ENCODE results near the gene CEBPA. TPM values are rescaled to one million over a fixed set of nuclear protein-coding genes. Genes with fewer than 3 reads are reported as not detected.

The CEBPA gene
- total and polyA plus RNA-seq, 2 experiments from 2014 or later: 103 to 151 TPM

DNA sequence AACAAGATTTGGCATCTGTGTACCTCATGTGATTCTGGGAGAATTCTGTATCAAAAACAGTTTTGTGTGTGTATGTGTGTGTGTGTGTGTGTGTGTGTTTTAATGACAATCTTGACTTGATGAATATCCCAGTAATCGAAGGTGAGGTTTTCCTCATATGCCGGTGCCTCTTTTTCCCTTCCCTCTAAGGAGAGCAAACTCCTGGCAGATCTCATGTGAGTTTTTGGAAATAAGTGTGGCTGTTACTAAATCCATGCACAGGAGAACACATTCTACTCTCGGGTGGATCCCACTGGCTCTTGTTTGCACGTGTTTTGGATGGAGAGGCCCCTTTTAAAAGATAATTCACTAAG, 42.2 kb upstream of the CEBPA start:
- TF ChIP-seq EZH2phosphoT487 (IDR thresholded peaks at IDR 0.05; ENCODE audit: low read depth, severe bottlenecking, unreplicated experiment): no peak
- TF ChIP-seq EZH2 (IDR thresholded peaks at IDR 0.05; ENCODE audit: borderline replicate concordance): no peak
- TF ChIP-seq, protein P1, sequence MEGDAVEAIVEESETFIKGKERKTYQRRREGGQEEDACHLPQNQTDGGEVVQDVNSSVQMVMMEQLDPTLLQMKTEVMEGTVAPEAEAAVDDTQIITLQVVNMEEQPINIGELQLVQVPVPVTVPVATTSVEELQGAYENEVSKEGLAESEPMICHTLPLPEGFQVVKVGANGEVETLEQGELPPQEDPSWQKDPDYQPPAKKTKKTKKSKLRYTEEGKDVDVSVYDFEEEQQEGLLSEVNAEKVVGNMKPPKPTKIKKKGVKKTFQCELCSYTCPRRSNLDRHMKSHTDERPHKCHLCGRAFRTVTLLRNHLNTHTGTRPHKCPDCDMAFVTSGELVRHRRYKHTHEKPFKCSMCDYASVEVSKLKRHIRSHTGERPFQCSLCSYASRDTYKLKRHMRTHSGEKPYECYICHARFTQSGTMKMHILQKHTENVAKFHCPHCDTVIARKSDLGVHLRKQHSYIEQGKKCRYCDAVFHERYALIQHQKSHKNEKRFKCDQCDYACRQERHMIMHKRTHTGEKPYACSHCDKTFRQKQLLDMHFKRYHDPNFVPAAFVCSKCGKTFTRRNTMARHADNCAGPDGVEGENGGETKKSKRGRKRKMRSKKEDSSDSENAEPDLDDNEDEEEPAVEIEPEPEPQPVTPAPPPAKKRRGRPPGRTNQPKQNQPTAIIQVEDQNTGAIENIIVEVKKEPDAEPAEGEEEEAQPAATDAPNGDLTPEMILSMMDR (IDR thresholded peaks at IDR 0.05; ENCODE audit: poor library complexity): no peak
- peaks cover 4% of the 10 kb centered on the region for H3K27me3 ChIP-seq
- H3K4me2 ChIP-seq: no peak overlapping the region
- H2AFZ ChIP-seq: no peak overlapping the region
- no peak overlapping the region for H3K27ac ChIP-seq
- no peaks in the 10 kb centered on the region for H3K79me2 ChIP-seq
- WGBS (ENCODE audit: low lambda C conversion rate, missing lambda C conversion rate): 65% methylated on average over 4 of the region's 4 CpGs
- no peaks in the 10 kb centered on the region for H3K4me1 ChIP-seq (ENCODE audit: insufficient read depth)
- no peaks in the 10 kb centered on the region for H3K36me3 ChIP-seq (replicated peaks; ENCODE audit: insufficient read depth, low read depth)
- no peak overlapping the region for H3K4me3 ChIP-seq
- DNase-seq (ENCODE audit: low spot score): no peak
- H3K9me3 ChIP-seq (ENCODE audit: low read depth): no peaks in the 10 kb centered on the region
- H3K9me2 ChIP-seq (replicated peaks; ENCODE audit: insufficient read depth): no peaks in the 10 kb centered on the region
- H4K20me1 ChIP-seq (ENCODE audit: insufficient read depth, poor library complexity, severe bottlenecking): no peaks in the 10 kb centered on the region

DNA sequence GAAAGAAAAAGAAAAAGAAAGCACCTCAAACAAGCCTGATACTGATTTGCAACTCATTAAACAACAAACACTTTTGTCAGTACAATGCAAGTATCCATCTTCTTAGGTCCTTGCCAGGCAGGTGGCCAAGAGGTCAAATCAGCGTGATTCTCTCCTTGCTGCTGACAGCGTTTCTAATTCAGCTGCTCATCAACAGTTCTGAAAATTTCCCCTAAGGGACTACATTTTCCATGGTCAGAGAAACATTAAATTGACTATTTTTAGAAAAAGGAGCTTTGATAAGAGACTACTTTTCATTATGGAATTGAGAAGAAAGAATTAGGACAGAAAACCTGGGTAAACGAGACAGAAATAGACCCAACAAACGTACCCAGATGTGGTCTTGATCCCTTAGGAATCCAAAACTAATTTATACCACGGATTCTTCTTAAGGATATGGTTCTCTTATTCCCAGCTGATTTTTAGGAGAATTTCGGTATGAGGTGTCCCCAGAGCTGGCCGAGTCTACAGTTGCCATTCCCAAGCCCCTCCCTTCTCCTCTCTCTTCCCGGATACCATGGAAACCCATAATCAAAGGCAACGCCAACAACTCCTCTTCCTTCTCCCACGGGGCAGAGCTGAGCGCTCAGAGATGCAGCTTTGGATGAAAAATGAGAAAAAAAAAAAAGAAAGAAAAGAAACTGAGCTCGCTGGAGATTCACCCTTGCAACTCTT, 41.7 kb upstream of the CEBPA start:
- H3K27ac ChIP-seq: no peak overlapping the region
- H3K9me2 ChIP-seq (replicated peaks; ENCODE audit: insufficient read depth): no peaks in the 10 kb centered on the region
- 40% methylated on average over 12 of the region's 12 CpGs for WGBS (ENCODE audit: low lambda C conversion rate, missing lambda C conversion rate)
- no peaks in the 10 kb centered on the region for H3K9me3 ChIP-seq (ENCODE audit: low read depth)
- no peaks in the 10 kb centered on the region for H4K20me1 ChIP-seq (ENCODE audit: insufficient read depth, poor library complexity, severe bottlenecking)
- H2AFZ ChIP-seq: no peak overlapping the region
- DNase-seq (ENCODE audit: low spot score): no peak
- no peaks in the 10 kb centered on the region for H3K4me1 ChIP-seq (ENCODE audit: insufficient read depth)
- peaks cover 4% of the 10 kb centered on the region for H3K27me3 ChIP-seq
- TF ChIP-seq EZH2 (IDR thresholded peaks at IDR 0.05; ENCODE audit: borderline replicate concordance) (no peak), EZH2phosphoT487 (IDR thresholded peaks at IDR 0.05; ENCODE audit: low read depth, severe bottlenecking, unreplicated experiment) (no peak)
- TF ChIP-seq, protein P1 (IDR thresholded peaks at IDR 0.05; ENCODE audit: poor library complexity): no peak
- no peaks in the 10 kb centered on the region for H3K36me3 ChIP-seq (replicated peaks; ENCODE audit: insufficient read depth, low read depth)
- H3K4me3 ChIP-seq: no peak overlapping the region
- H3K79me2 ChIP-seq: no peaks in the 10 kb centered on the region
- H3K4me2 ChIP-seq: no peak overlapping the region

- H3K9me2 ChIP-seq (replicated peaks; ENCODE audit: insufficient read depth): no peaks in the 10 kb centered on the region
- H3K27ac ChIP-seq: no peak overlapping the region
- no peak overlapping the region for H2AFZ ChIP-seq
- no peaks in the 10 kb centered on the region for H4K20me1 ChIP-seq (ENCODE audit: insufficient read depth, poor library complexity, severe bottlenecking)
- no peaks in the 10 kb centered on the region for H3K4me1 ChIP-seq (ENCODE audit: insufficient read depth)
- peaks cover 4% of the 10 kb centered on the region for H3K27me3 ChIP-seq
- no peak overlapping the region for H3K4me3 ChIP-seq
- no peaks in the 10 kb centered on the region for H3K9me3 ChIP-seq (ENCODE audit: low read depth)
- H3K36me3 ChIP-seq (replicated peaks; ENCODE audit: insufficient read depth, low read depth): no peaks in the 10 kb centered on the region
- DNase-seq (ENCODE audit: low spot score): no peak
- TF ChIP-seq EZH2 (IDR thresholded peaks at IDR 0.05; ENCODE audit: borderline replicate concordance) (no peak), EZH2phosphoT487 (IDR thresholded peaks at IDR 0.05; ENCODE audit: low read depth, severe bottlenecking, unreplicated experiment) (no peak)
- TF ChIP-seq, protein P1 (IDR thresholded peaks at IDR 0.05; ENCODE audit: poor library complexity): no peak
- H3K4me2 ChIP-seq: no peak overlapping the region
- WGBS (ENCODE audit: low lambda C conversion rate, missing lambda C conversion rate): 90% methylated on average over 2 of the region's 2 CpGs
- H3K79me2 ChIP-seq: no peaks in the 10 kb centered on the region
Measured at GRCh38 chr19:33343301-33343700, 41.0 kb upstream of the CEBPA start.

All from hepatocyte (in vitro differentiated cells).